HUES64 (cell line): ENCODE results near the gene KLHL26.
"Not testable (repeated sequence)": the region's sequence is repeated elsewhere in the genome, so short reads cannot be mapped to it uniquely, and the experiment has no call there.

Source experiments
- H3K27ac ChIP-seq: 2 replicates; pipeline ENCODE4 v1.7.0; 2013; ENCODE audit warnings: low read depth, low read length, inconsistent platforms
- H3K27me3 ChIP-seq: 2 replicates; pipeline ENCODE4 v1.6.1; 2013; ENCODE audit warnings: mild to moderate bottlenecking, low read length; ENCODE audit not compliant: insufficient read depth
- H3K36me3 ChIP-seq: 2 replicates; pipeline ENCODE4 v1.6.1; 2013; ENCODE audit warnings: mild to moderate bottlenecking, low read length; ENCODE audit not compliant: insufficient read depth
- H3K4me1 ChIP-seq: 2 replicates; pipeline ENCODE4 v1.6.1; 2013; ENCODE audit warnings: mild to moderate bottlenecking, low read length, moderate library complexity; ENCODE audit not compliant: insufficient read depth
- H3K4me3 ChIP-seq: 2 replicates; pipeline ENCODE4 v1.5.1; 2013; ENCODE audit warnings: mild to moderate bottlenecking, low read length, moderate library complexity
- H3K9ac ChIP-seq: 2 replicates; pipeline ENCODE4 v1.6.1; 2013; ENCODE audit warnings: mild to moderate bottlenecking, low read depth, low read length
- H3K9me3 ChIP-seq: 2 replicates; pipeline ENCODE4 v1.6.1; 2013; ENCODE audit warnings: low read depth, low read length; ENCODE audit not compliant: insufficient read depth
- WGBS: fragments of 150-250, 120-280 bp; methylation state at CpG from one replicate; pipeline ENCODE4 v1.1.7; 2013; ENCODE audit warnings: missing lambda C conversion rate; 5-methylcytosine and 5-hydroxymethylcytosine counted together

The KLHL26 gene

DNA sequence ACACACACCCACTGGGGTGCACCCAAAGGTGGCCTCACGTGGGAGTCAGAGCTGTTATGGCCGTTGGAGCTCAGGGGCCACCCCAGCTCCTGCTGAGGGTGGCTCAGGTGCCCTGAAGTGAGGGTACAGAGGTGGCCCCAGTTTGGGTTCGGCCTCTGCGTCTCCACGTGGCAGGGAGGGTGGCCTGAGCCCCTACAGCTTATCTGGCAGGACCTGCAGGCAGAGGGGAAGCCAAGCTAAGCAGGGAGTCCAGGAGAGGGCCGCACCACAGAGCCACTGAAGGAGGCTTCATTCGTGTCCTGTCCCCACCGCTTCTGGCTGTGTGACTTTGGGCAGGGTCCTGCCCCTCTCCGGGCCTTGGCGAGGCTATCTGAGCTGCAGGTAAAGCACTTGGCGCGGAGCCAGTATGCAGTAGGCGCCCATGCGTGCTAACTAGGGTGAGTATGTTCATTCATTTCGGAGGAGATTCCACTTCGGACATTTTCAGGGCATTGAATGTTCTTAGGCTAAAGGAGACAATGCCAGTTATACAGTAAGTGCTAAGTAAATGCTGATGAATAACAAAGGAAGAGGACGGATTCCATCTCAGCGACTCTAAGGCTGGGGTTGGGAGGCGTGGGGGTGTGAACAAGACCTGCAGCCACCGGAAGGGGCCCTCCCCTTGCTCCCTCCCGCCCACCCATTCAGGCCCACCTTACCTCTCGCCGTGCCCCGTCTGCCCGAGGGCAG lies 43.3 kb upstream of the KLHL26 start:
- Histone ChIP-seq H3K4me3 (peak overlapping the region; percentile 42), H3K9ac (peak overlapping the region; percentile 24), H3K4me1 (peaks cover 14% of the 10 kb centered on the region), H3K27ac (peak overlapping the region; percentile 89; the same call in 1 of the 2 replicates), H3K9me3 (no peaks in the 10 kb centered on the region), H3K36me3 (peaks cover 4% of the 10 kb centered on the region; the same call in 1 of the 2 replicates), H3K27me3 (peaks cover 1% of the 10 kb centered on the region)
- WGBS = 20% methylated on average over 23 of the region's 25 CpGs

DNA sequence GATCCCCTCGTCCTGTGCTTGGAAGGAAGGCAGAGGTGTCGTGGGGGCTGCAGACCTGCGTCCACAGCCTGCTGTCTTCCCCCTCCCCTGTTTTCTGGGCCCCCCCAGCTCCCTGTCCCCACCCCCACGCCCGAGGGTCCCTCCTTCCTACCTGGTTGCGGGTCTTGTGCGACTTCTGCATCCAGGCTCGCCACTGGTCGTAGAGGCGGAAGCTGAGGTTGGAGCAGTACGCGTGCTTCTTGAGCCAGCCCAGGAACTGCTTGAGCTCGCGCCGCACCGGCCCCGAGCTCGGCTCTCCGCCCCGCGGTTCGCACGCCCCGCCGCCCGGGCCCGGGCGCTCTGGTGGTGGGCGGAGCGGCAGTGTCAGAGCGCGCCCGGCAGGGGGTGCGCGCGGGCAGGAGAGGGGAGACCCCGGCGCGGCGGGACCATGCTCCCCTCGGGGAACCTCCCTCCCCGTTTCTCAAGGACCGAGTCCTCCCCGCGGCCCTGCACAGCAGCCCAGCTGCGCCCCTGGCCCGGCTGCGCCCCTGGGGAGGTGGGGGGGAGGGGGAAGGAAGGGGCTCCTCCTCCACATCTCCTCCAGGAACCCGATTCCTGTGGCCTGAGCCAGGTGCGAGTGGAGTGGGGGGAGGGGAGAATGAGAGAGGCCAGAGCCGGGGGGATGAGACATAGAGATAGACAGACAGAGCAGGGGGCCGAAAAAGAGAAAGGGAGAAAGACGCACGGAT lies 42.6 kb upstream of the KLHL26 start:
- peaks cover 4% of the 10 kb centered on the region; the same call in 1 of the 2 replicates for H3K36me3 ChIP-seq
- peak overlapping the region; percentile 89; the same call in 1 of the 2 replicates for H3K27ac ChIP-seq
- H3K27me3 ChIP-seq = peaks cover 6% of the 10 kb centered on the region
- H3K4me1 ChIP-seq = peaks cover 14% of the 10 kb centered on the region
- peak overlapping the region; percentile 42 for H3K4me3 ChIP-seq
- H3K9ac ChIP-seq = peak overlapping the region; percentile 59
- WGBS = under 1% methylated on average over 47 of the region's 54 CpGs
- no peaks in the 10 kb centered on the region for H3K9me3 ChIP-seq

DNA sequence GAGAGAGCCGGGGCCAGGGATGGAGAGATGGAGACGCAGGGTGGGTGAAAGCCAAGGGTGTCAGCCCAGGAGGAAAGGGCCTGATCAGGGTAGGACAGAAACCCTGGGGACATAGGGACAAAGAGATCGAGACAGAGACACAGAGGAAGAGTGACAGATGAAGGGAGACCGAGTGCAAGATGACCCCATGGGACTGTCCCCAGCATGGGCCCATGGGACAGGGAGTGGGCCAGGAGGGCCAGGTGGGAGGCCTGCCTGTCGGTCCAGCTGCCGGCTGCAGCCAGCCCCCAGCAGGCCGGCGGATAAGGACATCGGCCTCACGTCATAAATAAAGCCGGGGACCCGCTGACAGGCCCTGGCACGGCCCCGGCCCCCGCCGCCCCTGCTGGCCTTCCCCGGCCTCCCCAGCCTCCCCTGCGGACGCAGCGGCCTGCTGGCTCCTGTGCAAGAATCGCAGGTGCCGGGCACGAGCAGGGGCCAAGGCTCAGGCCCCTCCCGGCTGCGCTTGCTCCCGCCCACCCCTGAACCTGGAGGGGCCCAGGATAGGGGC lies 41.9 kb upstream of the KLHL26 start:
- H3K4me3 ChIP-seq = peak overlapping the region; percentile 42
- H3K27me3 ChIP-seq = peaks cover 12% of the 10 kb centered on the region
- H3K27ac ChIP-seq = no peak overlapping the region; the same call in 1 of the 2 replicates
- H3K9me3 ChIP-seq = no peaks in the 10 kb centered on the region
- H3K9ac ChIP-seq = 0 out of 2 replicates have a peak overlapping the region, but pooled peaks have one; percentile 59
- peaks cover 14% of the 10 kb centered on the region for H3K4me1 ChIP-seq
- 34% methylated on average over 26 of the region's 26 CpGs for WGBS
- peaks cover 4% of the 10 kb centered on the region; the same call in 1 of the 2 replicates for H3K36me3 ChIP-seq

DNA sequence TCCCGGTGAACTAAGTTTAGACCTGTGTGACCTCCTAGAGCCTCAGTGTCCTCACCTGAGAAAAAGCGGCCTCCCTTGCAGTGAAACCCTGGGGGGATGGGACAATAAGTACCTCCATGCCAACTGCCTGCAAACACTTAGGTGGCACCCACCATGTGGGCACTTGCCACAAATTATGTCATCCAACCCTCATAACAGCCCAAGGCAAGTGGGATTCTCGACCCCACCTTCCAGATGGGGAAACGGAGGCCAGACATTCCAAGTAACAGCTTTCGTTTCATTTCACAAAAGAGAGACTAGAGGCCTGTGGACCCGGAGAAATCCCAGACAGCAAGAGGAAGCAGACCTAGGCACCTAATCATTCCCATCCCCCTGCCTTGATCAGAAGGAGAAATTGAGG lies 41.4 kb upstream of the KLHL26 start:
- Histone ChIP-seq H3K27me3 (peaks cover 13% of the 10 kb centered on the region), H3K27ac (no peak overlapping the region), H3K4me1 (peaks cover 14% of the 10 kb centered on the region), H3K36me3 (peaks cover 4% of the 10 kb centered on the region; the same call in 1 of the 2 replicates), H3K9ac (no peak overlapping the region), H3K4me3 (no peak overlapping the region), H3K9me3 (no peaks in the 10 kb centered on the region)
- 75% methylated on average over 6 of the region's 6 CpGs for WGBS

DNA sequence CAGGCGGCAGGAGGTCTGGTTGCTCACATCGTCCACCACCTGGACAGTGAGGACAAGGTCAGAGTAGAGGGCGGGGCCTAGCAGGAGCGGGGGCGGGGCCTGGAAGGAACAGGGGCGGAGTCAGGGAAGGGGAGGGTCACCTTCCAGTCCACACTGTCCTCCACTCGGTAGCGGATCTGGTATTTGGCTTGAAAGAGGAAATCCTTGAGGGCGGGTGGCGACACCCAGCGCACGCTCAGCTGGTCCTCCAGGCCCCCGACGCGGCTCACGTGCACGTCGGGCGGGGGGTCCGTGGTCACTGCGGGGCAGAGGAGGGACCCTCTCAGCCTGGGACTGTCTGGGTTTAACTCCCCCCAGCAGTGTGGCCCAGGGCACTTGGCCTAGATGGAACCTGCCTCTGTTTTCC lies 40.1 kb upstream of the KLHL26 start:
- H3K36me3 ChIP-seq = no peaks in the 10 kb centered on the region; the same call in 1 of the 2 replicates
- no peaks in the 10 kb centered on the region for H3K9me3 ChIP-seq
- H3K4me1 ChIP-seq = peaks cover 14% of the 10 kb centered on the region
- no peak overlapping the region for H3K4me3 ChIP-seq
- H3K9ac ChIP-seq = no peak overlapping the region
- 68% methylated on average over 21 of the region's 21 CpGs for WGBS
- H3K27ac ChIP-seq = no peak overlapping the region
- H3K27me3 ChIP-seq = peaks cover 22% of the 10 kb centered on the region

DNA sequence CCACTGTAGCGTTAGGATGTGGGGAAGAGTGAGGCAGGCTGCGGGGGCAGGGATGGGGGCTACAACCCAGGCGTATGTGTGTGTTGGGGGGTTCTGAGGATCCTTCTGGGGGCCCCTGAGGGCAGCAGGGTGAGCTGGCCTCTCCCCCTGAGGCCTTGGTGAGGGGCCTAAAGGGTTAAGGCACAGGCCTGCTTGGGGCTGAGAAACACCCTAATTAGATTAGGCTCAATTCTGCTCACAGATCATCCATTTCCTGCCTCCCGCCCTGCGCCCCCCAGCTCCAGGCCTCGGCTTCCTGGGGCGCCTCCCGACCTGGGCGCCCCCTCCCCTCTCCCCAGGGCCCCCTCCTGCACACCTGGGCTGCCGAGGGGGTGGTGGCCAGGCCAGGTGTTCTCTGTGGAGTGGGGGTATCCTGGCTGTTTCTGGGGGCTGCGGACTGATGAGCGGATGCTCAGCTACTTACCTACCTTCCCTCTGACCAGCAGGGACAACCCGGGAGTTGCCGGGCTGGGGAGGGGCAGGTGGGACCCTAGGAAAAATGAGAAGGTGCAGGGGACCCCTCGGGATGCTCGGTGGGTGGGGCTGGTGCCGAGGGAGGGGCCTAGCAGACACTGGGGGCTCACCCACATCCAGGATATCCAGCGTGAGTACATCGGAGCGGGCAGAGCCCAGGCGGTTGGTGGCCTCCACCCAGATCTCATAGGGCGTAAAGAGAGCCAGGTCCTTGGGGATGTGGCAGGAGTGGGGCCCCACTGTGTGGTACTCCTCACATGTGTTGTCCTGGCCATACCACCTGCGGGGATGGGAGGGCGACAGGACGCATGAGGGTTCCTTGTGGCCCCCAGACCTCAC lies 38.8 kb upstream of the KLHL26 start:
- H3K27me3 ChIP-seq = peaks cover 35% of the 10 kb centered on the region
- no peaks in the 10 kb centered on the region for H3K36me3 ChIP-seq
- no peaks in the 10 kb centered on the region for H3K9me3 ChIP-seq
- WGBS = 67% methylated on average over 23 of the region's 25 CpGs
- H3K4me3 ChIP-seq = no peak overlapping the region
- H3K27ac ChIP-seq = no peak overlapping the region
- H3K4me1 ChIP-seq = peaks cover 14% of the 10 kb centered on the region
- H3K9ac ChIP-seq = no peak overlapping the region

DNA sequence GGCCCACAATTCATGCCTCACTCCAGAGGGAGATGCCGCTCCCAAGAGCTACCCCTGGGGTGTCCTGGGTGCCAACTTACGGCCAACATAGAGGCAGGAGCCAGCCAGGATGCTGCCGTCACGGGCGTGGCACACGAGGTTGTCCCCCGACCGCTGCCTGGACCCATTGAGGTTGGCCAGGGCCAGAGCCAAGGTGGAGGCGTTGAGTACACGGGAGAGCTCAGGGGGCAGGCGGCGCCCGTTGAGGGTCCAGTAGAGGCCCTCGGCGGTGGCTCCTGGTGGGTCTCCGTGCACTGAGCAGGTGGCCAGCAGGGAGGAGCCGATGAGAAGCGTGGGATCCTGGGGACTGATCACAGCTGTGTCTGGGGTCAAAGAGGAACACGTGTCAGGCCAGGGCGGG lies 37.3 kb upstream of the KLHL26 start:
- H3K4me3 ChIP-seq = no peak overlapping the region
- no peak overlapping the region for H3K27ac ChIP-seq
- H3K9me3 ChIP-seq = no peaks in the 10 kb centered on the region
- peaks cover 49% of the 10 kb centered on the region for H3K27me3 ChIP-seq
- WGBS = 91% methylated on average over 20 of the region's 20 CpGs
- H3K36me3 ChIP-seq = no peaks in the 10 kb centered on the region
- peaks cover 16% of the 10 kb centered on the region for H3K4me1 ChIP-seq
- H3K9ac ChIP-seq = no peak overlapping the region

DNA sequence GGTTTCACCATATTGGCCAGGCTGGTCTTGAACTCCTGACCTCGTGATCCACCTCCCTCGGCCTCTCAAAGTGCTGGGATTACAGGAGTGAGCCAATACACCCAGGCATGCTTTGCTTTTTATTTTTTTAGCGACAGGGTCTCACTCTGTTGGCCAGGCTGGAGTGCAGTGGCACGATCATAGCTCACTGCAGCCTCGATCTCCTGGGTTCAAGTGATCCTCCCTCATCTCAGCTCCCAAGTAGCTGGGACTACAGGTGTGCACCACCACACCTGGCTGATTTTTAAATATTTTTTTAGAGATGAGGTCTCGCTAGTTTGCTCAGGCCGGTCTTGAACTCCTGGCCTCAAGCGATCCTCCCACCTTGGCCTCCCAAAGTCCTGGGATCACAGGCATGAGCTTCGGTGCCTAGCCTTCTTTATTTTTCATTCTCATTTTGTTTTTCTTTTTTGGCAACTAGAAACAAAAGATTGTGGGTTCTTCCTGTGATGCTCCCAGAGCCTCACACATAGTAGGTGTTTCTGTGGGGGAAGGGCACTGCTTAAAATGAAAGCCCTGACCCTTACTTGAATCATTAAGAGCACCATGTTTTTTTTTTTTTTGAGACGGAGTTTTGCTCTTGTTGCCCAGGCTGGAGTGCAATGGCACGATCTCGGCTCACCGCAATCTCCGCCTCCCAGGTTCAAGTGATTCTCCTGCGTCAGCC lies 36.0 kb upstream of the KLHL26 start:
- H3K9ac ChIP-seq, H3K4me3 ChIP-seq, H3K36me3 ChIP-seq, H3K27ac ChIP-seq, H3K9me3 ChIP-seq: not testable (repeated sequence)
- 95% methylated on average over 15 of the region's 15 CpGs for WGBS
- Histone ChIP-seq H3K4me1 (peaks cover 18% of the 10 kb centered on the region), H3K27me3 (peaks cover 63% of the 10 kb centered on the region)

DNA sequence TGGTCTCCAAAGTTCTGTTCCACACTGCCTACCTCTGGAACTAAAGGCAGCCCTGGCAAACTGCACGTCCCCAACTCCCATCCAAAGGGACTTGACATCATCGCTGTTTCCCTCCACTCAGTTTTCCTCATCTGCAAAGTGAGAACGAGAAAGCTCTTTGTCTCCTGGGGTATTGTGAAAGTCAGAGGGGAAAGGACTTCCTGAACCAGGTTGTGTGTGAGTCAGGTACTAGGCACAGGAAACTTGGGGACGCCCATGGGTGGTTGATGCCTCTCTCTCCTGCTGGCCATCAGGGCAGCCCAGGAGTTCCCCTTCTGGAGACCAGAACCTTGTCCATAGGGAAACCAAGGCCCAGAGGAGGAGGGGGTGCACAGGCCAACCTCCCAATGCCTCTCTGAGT lies 35.0 kb upstream of the KLHL26 start:
- no peak overlapping the region for H3K27ac ChIP-seq
- WGBS = 82% methylated on average over 4 of the region's 4 CpGs
- peaks cover 70% of the 10 kb centered on the region for H3K27me3 ChIP-seq

DNA sequence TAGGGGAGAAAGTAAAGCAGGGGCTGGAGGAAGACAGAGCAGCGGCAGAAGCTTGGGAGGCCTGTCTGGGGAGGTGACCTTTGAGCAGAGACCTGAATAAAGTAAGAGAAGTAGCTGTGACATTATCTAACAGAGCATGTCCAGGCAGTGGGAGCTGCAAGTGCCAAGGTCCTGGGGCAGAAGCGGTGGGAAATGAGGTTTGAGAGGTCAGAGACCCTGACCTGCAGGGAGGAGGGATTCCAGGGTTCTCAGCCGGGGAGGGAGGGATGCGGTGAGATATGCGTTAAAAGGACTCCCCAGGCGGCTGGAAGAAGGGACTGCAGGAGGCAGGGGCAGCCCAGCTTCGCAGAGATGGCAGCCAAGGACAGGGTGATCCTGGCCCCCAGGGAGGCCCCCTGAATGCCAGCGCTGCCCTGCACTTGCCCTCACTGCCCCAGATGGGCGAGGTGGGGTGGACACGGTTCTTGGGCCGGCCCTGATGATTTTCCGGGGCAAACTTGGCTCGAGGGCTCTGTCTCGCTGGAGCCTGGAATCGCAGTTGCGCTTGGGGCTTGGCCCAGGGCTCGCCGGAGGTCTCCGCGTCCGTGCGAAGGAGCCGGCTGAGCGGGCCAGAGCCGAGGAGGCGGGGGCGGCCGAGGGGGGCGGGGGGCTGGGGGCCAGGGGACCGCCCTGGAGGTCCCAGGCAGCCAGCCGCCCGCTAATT lies 33.4 kb upstream of the KLHL26 start:
- WGBS = 4% methylated on average over 32 of the region's 32 CpGs
- peaks cover 85% of the 10 kb centered on the region for H3K27me3 ChIP-seq
- no peak overlapping the region for H3K9ac ChIP-seq

More for the DNA sequence above, 35.0 kb upstream of the KLHL26 start:
- Histone ChIP-seq H3K9ac (no peak overlapping the region), H3K4me1 (peaks cover 17% of the 10 kb centered on the region), H3K9me3 (peaks cover 2% of the 10 kb centered on the region; the same call in 1 of the 2 replicates), H3K4me3 (no peak overlapping the region), H3K36me3 (no peaks in the 10 kb centered on the region)

More for the DNA sequence above, 33.4 kb upstream of the KLHL26 start:
- peaks cover 2% of the 10 kb centered on the region; the same call in 1 of the 2 replicates for H3K9me3 ChIP-seq
- H3K27ac ChIP-seq = no peak overlapping the region
- peak overlapping the region; percentile 35 for H3K4me3 ChIP-seq
- H3K36me3 ChIP-seq = no peaks in the 10 kb centered on the region
- peaks cover 11% of the 10 kb centered on the region for H3K4me1 ChIP-seq
